HG03045 (cell line): Measurements from ENCODE around the gene STN1.

Source experiments
- ATAC-seq: cut with Tn5 transposase; IDR thresholded peaks from one replicate; pipeline ENCODE4 v1.9.1; 2021; ENCODE audit warnings: mild to moderate bottlenecking, moderate library complexity; ENCODE audit not compliant: unreplicated experiment

The STN1 gene

DNA sequence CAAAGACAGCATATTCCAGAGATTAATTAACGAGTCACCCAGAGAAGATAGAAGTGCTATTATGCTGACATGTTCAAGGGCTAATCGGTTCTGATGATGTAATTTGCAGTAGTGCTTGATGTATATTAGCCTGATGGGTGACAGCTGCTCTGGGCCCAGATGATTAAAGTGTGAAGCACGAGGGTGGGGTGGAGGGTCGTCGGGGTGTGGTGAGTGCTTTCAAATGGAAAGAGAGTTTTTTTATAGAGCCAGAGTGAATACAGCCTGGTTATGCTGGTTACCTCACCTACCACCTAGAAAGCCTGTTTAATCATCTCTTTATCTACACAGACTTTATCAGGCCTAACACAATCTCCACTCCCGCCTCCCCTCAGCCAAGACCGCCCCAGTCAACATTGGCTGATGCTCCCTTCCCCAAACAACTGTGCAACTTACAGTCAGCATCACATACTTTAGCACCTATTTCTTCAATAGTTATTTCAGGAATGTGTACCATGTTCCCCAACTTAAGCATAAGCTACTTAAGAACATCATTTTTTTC is 11.5 kb upstream of the STN1 start:
- no peak for ATAC-seq

DNA sequence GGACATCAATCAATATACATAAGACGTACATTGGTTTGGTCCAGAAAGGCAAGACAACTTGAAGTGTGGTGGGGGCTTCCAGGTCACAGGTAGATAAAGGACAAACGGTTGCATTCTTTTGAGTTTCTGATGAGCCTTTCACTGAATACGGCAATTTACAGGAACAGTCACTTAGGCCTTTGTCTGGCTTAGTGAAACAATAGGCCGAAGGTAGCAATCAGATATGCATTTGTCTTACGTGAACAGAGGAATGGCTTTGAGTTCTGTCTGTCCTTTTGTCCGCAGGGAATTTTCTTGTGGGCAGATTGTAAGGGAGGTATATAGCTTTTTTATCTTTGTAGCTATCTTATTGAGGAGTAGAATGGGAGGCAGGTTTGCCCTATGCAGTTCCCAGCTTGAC is 10.8 kb upstream of the STN1 start:
- ATAC-seq, result no peak

DNA sequence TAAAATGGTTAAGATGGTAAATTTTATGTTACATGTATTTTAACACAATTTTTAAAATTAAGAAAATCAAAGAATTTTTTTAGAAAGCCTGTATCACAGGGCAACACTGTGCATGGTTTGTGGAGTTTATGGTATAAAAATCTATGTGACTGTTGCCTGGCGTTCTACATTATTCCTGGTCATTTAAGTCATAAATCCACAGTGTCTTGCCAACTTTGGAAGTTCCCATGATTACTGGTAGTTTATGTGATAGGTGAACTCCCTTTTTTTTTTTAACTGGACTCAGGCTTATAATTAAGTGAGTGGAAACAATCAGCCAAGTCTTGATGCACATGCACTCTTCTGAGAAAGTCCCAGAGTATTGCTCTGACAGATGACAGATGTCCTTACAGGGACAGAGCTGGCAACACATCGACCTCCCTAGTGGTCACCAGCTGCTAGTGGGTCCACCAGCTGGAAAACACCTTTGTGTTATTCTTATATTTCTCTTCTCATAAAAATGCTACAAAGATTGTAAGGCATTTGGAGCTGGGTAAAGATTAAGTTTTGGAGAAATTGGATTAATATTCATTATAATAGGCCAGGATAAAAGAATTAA is 8.8 kb upstream of the STN1 start:
- no peak for ATAC-seq

DNA sequence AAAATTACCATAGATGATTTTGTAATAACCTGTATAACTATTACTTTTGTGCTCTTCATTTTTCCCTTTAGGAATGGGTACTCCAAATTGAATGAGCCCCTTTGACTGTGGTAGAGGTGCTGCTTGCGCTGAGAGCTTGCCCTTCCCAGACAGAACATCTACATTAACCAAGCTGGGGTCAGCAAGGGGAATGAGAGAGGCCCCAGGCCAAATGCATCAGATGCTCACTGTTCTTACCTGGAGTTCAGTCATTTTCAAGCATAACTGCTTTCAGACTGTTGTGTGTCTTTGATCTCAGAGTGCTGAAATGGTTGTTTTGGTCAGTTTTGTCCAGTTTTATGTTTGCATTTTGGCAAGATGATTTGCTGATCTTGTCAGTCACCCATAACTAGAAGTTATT is 7.6 kb upstream of the STN1 start:
- no peak for ATAC-seq

DNA sequence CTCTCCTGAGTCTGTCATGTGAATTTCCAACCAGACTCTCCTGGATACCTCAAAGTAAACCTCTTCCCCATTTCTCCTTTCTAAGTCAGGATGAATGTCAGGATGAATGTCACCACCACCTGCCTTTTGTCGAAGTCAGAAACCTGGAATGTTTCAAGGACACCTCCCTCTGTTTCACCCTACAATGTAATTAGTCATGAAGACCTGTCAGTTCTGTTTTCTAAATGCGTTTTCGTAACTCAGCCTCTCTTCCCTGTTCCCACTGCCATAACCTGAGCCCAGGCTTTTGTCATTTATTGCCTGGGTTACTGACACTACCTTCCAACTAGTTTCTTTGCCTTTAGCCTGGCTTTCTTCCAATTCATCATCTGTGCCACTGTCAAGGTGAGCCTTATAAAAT is 5.5 kb upstream of the STN1 start:
- no peak for ATAC-seq

DNA sequence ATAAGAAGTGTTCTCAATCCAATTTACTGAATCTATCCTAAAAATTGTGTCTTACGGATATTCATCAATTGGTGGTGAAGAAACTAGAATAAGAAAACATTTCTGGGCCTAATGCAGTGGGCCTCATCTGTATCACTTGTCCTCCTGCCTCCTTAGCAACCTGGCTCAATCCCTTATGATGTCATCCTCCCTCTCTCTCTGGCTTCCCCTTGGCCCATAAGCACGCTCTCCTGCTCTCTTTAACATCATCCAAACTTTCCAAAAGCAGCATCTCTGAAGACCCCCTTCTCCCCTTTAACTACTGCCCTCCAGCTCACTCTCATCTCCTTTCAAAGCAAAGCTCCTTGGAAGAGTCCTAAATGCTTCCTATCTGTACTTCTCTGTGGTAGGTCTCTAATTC is 4.7 kb upstream of the STN1 start:
- ATAC-seq, result no peak

DNA sequence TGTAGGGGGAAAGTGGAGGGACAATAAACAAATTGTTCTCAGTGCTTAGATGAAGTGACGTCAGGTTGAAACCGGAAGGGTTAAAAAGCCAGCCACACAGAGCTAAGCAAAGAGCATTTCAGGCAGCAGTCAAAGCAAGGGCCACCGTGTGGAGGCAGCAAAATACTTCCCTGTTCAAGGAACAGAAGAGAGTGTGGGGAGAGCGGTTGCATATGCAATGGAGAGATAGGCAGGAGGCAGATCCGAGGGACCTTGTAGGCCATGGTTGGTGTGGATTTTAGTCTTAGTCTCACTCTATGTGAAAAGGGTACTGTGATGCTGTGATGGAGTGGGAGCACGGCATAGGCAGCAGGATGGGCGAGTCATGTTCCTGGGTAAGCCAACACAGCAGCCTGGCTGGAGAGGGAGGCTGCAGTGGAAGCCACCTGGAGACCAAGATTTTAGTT is 3.8 kb upstream of the STN1 start:
- no peak for ATAC-seq

DNA sequence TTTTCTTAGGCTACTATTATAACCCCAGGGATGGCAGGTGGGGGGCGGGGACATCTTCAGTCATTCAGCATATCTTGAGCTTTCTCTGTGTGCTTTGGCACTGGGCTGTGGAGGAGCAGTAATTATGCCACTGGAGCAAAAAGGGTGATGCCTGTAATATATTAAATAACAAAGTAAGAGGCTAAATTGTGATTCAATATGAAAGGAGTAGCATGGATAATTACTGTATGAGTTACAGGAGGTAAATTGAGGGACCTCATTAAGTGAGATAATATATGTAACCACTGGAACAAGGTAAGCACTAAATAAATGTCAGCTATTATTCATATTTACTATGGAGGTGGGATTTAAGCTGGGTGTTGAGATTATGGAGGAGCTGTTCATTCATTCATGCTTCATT is 3.3 kb upstream of the STN1 start:
- ATAC-seq, result no peak

DNA sequence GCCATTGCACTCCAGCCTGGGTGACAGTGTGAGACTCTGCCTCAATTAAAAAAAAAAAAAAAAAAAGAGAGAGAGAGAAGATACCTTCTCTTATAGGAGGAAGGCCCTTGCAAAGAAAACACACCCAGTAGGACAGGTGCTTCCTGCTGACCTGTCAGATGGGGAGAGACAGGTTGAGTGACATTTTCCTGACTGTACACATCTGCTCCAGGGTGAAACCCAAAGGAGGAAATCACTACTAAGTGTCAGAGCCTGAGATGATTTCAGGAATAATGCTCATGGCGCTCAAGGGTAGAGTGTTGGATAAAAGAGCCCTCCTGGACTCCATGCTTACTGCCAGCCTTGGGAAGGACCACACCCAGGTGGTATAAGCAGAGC is 1.7 kb upstream of the STN1 start:
- no peak for ATAC-seq

DNA sequence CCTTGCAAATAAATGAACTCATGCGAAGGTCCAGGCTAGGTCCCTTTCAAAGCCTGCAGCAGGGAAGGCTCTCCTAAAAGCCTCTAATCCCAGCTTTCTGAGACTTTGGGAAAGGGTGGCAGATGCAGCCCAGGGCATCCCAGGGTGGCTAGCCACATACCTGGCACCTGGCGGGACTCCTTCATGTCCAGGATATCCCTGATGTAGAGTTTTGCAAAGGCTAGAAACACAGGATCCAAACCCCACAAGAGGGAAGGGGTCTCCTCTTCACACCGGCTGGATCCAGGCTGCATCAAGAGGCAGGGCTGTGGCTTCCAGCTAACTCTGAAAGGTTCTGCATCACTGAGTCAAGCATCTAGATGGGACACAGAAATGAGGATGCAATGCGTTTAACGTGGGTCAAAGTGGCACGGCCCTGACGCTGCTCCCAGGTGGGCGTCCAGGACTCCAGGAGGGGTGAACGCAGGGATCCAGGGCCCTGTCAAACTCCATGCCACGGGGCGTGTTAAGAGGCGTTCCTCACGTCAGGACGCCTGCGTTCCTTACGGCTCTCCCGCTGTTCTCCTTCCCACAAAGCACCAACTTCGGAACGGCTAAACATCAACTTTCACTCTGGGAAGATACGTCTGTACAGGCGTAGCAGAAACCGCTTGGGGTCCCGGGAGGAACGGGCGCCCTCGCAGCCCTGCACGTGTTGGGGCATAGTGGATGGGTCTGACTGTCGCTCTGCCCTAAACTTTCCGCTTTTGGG is 507 bp downstream of the STN1 start:
- ATAC-seq, result peak; percentile 23

DNA sequence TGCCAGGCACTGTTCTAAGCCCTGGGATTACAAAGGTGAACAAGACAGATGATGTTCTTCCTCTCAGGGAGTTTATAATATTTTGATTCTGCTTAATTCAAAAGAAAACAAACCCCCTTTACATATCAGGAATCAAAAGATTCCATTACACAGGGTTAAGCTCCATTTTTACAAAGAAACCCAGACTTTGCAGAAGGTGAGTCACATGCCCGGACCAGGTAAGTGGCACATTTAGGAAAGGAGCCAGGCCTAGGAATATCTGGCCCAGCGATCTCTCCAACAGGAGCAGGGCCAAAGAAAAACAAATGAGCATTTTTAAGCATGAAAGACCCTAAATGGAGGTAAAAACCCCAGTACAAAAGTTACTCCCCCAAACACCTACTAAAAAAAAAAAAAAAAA is 1.1 kb downstream of the STN1 start:
- no peak for ATAC-seq

DNA sequence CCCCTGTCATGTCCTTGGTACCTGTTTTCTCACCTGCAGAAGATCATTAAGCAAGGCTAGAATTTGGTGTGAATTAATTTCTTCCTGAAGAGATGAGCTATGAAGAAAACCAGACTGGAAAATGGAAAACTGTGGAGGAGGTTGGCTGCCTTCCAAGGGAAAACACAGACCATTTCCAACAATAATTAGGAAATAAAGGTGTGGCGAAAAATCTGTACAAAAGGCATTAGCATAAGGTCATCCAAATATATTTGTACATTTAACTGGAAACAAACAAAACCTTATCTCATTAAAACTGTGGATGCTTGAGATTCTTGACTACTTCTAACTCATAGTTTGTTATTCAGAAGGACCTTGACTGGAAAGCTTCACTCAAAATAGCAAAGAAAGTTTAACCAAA is 1.7 kb downstream of the STN1 start:
- no peak for ATAC-seq

DNA sequence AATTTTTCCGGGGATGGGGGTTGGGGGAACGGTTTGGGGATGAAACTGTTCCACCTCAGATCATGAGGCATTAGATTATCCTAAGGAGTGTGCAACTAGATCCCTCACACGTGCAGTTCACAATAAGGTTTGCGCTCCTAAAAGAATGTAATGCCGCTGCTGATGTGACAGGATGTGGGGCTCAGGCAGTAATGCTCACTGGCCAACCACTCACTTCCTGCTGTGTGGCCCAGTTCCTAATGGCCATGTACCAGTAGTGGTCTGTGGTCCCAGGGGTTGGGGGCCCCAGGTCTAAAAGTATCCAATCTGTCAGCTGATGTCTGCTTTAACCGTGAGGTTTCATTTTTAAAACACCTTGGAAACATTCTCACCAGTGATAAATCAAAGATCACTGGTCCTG is 2.2 kb downstream of the STN1 start:
- ATAC-seq, result no peak

DNA sequence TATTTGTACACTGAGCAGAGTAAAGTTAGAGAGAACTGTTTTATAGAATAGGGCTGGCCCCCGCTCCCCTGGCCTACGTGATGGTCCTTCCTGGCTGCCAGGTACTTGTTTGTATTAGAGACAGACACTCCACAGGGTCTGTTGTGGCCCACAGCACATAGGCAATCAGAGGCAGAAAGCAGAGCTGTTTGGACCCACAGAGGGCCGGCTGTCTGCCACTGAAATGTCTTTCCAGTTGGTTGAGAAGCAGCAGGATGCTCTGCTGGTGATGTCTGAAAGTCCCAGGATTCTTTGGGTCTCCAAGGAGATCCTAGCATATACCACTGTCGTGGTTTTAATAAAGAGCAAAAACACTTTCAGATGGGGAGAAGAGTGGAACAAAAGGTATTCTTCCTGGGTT is 5.2 kb downstream of the STN1 start:
- no peak for ATAC-seq

DNA sequence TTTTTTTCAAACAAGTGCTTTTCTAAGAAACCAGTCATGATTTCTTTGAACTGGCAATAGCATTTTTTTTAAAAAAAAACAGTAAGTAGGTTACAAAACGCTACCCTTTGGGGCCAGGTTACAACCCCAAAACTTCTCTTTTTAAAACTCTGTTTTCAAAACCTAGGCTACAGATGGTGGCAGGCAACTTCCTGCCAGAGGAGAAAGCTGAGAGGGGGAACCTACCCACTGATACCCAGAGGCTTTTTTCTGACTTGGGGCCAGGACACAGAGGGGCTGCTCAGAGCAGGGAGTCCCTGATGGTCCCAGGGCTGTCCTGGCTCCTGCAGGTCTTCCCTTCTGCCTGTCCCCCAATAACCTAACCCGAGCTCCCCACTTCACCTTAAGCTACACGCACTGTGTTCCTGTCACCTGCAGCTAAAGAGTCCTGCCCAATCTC is 6.9 kb downstream of the STN1 start:
- ATAC-seq, result no peak

DNA sequence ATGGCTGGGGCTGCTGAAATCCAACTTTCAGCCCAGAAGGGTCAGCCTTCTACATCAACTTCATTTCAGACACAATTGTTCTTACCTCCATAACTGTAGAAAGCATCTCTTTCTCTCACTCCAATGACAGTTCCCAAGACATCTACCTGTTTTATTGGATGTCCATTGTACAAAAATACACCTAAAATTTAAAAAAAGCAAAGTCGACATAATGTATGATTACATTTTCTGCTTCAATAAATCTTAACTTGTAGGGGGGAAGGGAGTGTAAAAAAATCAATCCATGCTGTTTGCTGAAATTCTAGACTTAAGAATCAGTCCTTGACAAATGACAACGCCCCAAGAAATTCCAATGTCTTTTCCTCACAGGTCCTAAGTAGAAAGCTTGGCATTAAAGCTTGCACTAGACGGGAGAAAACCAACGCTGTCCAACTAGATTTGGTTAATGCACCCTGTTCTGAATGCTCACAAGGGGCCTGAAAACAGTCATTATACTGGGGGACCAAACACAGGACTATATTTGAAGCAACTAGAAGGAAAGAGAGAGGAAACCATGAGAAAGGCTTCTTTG is 7.5 kb downstream of the STN1 start:
- ATAC-seq, result no peak

DNA sequence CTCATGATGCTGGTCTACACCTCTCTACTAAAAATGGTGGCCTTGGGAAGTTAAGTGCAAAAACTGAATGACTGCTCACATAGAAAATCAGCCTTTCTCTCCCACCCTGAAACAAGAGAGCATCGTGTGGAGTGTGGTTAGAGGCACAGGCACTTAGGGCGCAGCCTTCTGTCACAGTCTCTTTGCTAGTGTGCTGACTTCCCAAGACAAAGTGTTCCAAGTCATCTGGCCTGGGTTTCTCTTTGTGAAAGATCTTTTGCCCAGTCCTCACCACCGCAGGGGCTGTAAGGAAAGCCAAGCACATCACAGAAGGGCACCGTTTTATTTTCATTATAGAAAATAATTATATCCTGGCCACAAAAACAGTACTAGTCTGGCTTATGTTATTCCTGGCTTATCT is 12.5 kb downstream of the STN1 start:
- ATAC-seq, result no peak

DNA sequence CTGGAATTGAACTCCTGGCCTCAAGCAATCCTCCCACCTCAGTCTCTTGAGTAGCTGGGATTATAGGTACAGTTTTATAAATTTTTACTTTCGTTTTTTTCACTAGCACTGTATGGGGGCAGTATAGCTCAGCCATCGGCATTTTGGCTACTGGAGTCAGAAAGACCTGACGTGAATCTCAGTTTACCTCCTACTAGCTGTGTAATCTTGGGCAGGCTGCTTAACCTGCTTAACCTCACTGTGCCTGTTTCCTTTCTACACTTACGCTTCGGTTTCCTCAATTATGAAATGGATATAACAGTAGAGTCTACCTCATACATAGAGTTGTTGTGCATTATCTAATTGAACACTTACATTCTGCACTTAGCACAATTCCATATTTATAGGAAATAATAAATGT is 16.7 kb downstream of the STN1 start:
- no peak for ATAC-seq

DNA sequence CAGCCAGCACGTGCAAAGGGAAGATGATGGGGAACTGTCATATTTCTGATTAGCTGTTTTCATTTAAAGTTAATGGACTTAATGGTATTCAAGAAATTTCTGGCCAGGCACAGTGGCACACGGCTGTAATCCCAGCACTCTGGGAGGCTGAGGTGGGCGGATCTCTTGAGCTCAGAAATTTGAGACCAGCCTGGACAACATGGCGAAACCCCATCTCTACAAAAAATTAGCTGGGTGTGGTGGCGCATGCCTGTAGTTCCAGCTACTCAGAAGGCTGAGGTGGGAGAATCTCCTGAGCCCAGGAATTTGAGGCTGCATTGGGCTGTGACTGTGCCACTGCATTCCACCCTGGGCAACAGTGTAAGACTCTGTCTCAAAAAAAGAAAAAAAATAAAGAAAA is 18.7 kb downstream of the STN1 start:
- no peak for ATAC-seq

DNA sequence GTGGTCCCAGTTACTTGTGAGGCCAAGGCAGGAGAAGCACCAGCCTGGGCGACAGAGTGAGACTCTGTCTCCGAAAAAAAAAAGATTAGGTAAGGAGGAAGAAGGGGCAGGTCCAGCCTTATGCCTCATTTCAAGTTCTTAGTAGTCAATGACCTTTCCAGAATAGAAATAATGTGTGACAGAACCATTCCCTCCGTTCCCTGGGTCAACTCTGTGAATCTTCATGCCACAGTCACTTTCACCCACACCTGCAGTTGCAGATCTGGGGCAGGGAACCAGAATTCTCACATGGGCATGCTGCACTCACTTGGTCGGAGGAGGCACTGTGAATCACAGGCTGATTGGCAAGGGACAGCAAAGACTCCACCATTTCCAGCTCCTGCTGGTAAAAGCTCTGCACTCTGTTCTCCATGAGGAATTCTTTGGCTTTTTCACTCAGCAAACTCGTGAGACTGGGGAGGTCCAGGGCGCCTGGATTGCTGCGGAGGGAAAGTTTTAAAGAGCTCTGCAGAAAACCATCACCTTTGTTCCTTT is 20.7 kb downstream of the STN1 start:
- ATAC-seq, result no peak

DNA sequence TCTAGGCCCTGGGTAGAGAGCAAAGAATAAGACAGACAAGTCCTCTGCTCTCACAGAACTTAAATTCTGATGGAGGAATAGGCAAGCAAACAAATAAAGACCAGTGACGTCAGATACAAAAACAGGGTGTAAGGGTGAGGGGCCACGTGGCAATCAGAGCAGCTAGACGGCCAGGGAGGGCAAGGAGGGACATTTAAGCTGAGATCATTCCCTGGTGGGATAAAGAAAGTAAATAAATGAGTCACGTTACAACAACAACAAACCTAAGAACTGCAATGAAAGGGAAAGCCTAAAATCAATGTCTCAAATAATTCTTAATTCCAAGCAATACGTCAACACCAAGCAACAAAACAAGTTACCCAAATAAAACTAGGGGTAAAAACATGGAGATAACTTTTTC is 21.8 kb downstream of the STN1 start:
- ATAC-seq, result no peak
